GM12878 (cell line): Measurements from ENCODE around the gene CD58. TPM values are rescaled to one million over a fixed set of nuclear protein-coding genes. Genes with fewer than 3 reads are reported as not detected.

Experiments used
- ATF3 ChIP-seq: IDR thresholded peaks from 2 replicates; pipeline ENCODE4 v1.6.1; 2011; ENCODE audit warnings: low read depth, mild to moderate bottlenecking, low read length, moderate library complexity, borderline replicate concordance; ENCODE audit errors: extremely low read depth
- CREB1 ChIP-seq: IDR thresholded peaks from 2 replicates; pipeline ENCODE4 v1.6.1; 2012; ENCODE audit warnings: low read depth, mild to moderate bottlenecking, inconsistent platforms
- FOS ChIP-seq: IDR thresholded peaks from 3 replicates; pipeline ENCODE4 v1.6.1; 2011; ENCODE audit warnings: borderline replicate concordance; ENCODE audit not compliant: insufficient read length; ENCODE audit errors: extremely low read depth
- FOXK2 ChIP-seq: fragments of 450-650 bp; IDR thresholded peaks from 2 replicates; pipeline ENCODE4 v1.6.1; 2017; ENCODE audit warnings: mild to moderate bottlenecking, moderate library complexity
- POLR2AphosphoS5 ChIP-seq: IDR thresholded peaks from 2 replicates; pipeline ENCODE4 v1.6.1; 2011; ENCODE audit warnings: mild to moderate bottlenecking, low read length, inconsistent platforms
- PRDM15 ChIP-seq: fragments of 450-650 bp; formaldehyde crosslinking; IDR thresholded peaks from 2 replicates; pipeline ENCODE4 v1.4.0; 2020; ENCODE audit warnings: mild to moderate bottlenecking, moderate library complexity
- SMC3 ChIP-seq: IDR thresholded peaks from 2 replicates; pipeline ENCODE4 v1.6.1; 2011; ENCODE audit warnings: low read length, improper control_type of control experiment, borderline replicate concordance
- SPI1 ChIP-seq: IDR thresholded peaks from 2 replicates; pipeline ENCODE4 v1.6.1; 2011; ENCODE audit warnings: low read depth, mild to moderate bottlenecking, low read length, moderate library complexity, borderline replicate concordance; ENCODE audit not compliant: insufficient read depth
- TCF7 ChIP-seq: IDR thresholded peaks from 2 replicates; pipeline ENCODE4 v1.6.1; 2014; ENCODE audit warnings: antibody characterized with exemption, borderline replicate concordance
- ZNF687 ChIP-seq: fragments of 450-650 bp; IDR thresholded peaks from 2 replicates; pipeline ENCODE4 v1.6.1; 2017; ENCODE audit warnings: mild to moderate bottlenecking, moderate library complexity
- polyA plus RNA-seq, 11 experiments: library from polyadenylated mRNA; depleted of rRNA in 4 of 11; unstranded in 6 of 11; stranded (reverse) in 5 of 11; fragments of >200 nt; fragmentation: Nextera tagmentation in 4 of 11; fragmentation: Illumina TruSeq in 1 of 11; extraction: Ambion mirVana in 4 of 11; extraction: Trizol in 1 of 11; gene quantifications; 1 replicate in 1 of 11; 2 replicates in 10 of 11; pipeline versions ENCODE4 v1.2.1 to v1.2.3, GENCODE V29; 2011 to 2016; ENCODE audit warnings: inconsistent platforms in 2 of 11, missing spikeins in 2 of 11, low read depth in 1 of 11
- total RNA-seq, 4 experiments: library from RNA; depleted of rRNA in 3 of 4; stranded (reverse); fragments of >200 nt in 3 of 4; fragmentation: Illumina TruSeq in 1 of 4; extraction: Trizol in 1 of 4; gene quantifications; 2 replicates each; pipeline versions ENCODE4 v1.2.1 to v1.2.3, GENCODE V29; 2013 to 2021
- TF ChIP-seq, protein P1 (sequence below): IDR thresholded peaks from 2 replicates; pipeline ENCODE4 v1.6.1; 2012; ENCODE audit warnings: low read depth, low read length, improper control_type of control experiment

Gene CD58
- total and polyA plus RNA-seq, 10 of the 15 experiments (the other 5 are each of a cell fraction or from before 2014, with no cell fraction given): 70.4 to 252 (median 129) TPM

GRCh38 chr1:116504308-116505156 lies 66.3 kb downstream of the CD58 start (continued):
- TF ChIP-seq ZNF687 (peak; percentile 92), TCF7 (no peak), FOS (no peak), SMC3 (no peak), ATF3 (0 out of 2 replicates have a peak, but pooled peaks have one; percentile 13), POLR2AphosphoS5 (no peak), SPI1 (peak; percentile 68; the same call in 1 of the 2 replicates), CREB1 (peak; percentile 90), FOXK2 (no peak), PRDM15 (CRISPR knock-in tag) (no peak)
- TF ChIP-seq, protein P1, sequence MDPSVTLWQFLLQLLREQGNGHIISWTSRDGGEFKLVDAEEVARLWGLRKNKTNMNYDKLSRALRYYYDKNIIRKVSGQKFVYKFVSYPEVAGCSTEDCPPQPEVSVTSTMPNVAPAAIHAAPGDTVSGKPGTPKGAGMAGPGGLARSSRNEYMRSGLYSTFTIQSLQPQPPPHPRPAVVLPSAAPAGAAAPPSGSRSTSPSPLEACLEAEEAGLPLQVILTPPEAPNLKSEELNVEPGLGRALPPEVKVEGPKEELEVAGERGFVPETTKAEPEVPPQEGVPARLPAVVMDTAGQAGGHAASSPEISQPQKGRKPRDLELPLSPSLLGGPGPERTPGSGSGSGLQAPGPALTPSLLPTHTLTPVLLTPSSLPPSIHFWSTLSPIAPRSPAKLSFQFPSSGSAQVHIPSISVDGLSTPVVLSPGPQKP: no peak; the same call in 1 of the 2 replicates
